ENCODE measurements around the gene GNGT2. TPM values are rescaled to one million over a fixed set of nuclear protein-coding genes. Genes with fewer than 3 reads are reported as not detected.

Gene GNGT2
- total and polyA plus RNA-seq, 12 donors, result 1.2 to 31.9 (median 3.3) TPM

- peaks cover 9% of the 10 kb centered on the region for H3K27me3 ChIP-seq
- H3K9me3 ChIP-seq (replicated peaks in 1 of 3), result no peaks in the 10 kb centered on the region
- H3K27ac ChIP-seq, result no peak overlapping the region
- no peak for TF ChIP-seq POLR2A (IDR thresholded peaks at IDR 0.05)
- TF ChIP-seq, protein P1, sequence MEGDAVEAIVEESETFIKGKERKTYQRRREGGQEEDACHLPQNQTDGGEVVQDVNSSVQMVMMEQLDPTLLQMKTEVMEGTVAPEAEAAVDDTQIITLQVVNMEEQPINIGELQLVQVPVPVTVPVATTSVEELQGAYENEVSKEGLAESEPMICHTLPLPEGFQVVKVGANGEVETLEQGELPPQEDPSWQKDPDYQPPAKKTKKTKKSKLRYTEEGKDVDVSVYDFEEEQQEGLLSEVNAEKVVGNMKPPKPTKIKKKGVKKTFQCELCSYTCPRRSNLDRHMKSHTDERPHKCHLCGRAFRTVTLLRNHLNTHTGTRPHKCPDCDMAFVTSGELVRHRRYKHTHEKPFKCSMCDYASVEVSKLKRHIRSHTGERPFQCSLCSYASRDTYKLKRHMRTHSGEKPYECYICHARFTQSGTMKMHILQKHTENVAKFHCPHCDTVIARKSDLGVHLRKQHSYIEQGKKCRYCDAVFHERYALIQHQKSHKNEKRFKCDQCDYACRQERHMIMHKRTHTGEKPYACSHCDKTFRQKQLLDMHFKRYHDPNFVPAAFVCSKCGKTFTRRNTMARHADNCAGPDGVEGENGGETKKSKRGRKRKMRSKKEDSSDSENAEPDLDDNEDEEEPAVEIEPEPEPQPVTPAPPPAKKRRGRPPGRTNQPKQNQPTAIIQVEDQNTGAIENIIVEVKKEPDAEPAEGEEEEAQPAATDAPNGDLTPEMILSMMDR (IDR thresholded peaks at IDR 0.05), result no peak
- no peak for DNase-seq
- WGBS, 4 donors, result 58 to 67% (median 63%) methylated on average over 6 of the region's 6 CpGs
- peaks cover 10 to 12% of the 10 kb centered on the region in 2 donors for H3K4me1 ChIP-seq (replicated peaks in 1 of 2)
- no peaks in the 10 kb centered on the region for H3K36me3 ChIP-seq (replicated peaks in 1 of 2)
- intact Hi-C loops (cut with DNase I), result loop anchor here in 1 of 2 donors (5.0 kb wide), 2 partner anchors 47 to 63 kb away; no protein-coding TSS in a partner anchor
- no peak overlapping the region for H3K4me3 ChIP-seq
Measured at GRCh38 chr17:49229076-49229804, 18.9 kb upstream of the GNGT2 start.

DNA sequence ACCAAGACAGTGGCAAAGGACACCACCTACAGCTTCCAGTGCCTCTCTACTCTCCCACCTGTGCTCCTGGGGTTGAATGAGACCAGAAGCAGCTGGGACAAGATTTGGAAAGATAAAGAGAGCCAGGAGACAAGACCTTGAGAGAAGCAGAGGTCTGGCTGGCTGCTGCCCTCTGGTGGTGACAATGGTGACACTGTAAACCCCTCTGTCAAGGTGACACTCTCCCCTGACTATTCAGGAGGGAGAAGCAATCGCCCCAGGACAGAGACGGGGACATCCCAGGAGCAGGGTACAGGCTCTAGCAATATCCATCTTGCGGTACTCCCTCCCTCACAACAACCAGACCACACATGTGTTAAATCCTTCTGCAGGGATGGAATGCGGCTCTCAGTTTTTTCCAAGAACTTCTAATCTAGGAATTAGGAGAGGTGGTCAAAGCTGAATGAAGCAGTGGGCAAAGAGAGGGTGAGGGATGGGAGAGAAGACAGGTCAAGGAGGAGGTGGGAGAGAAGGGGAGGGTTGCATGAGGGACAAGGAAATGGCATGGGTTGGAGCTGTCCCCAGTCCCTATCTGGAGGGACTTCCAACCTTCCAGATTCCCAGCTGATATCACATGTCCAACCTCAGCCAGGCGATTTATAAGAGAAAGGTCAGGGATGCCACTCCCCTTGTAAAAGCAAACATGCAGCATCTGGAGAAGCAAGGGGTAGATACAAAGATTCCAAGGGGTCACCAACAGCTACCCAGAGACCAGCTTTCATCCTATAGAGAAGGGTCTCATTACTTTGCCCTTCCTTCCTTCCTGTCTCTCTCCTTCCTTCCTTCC is 17.3 kb upstream of the GNGT2 start:
- WGBS, 4 donors, result 15 to 21% (median 18%) methylated on average over 4 to 5 of the region's 5 CpGs
- peak; percentile 72 to 92 (median 83) for DNase-seq
- intact Hi-C loops (cut with DNase I), result loop anchor here in 1 of 2 donors (5.0 kb wide), 2 partner anchors 45 to 65 kb away; no protein-coding TSS in a partner anchor
- Histone ChIP-seq H3K27me3 (peaks cover 18% of the 10 kb centered on the region), H3K4me3 (no peak overlapping the region), H3K4me1 (replicated peaks in 1 of 2) (peaks cover 10 to 21% of the 10 kb centered on the region in 2 donors), H3K27ac (no peak overlapping the region), H3K9me3 (replicated peaks in 1 of 3) (no peaks in the 10 kb centered on the region), H3K36me3 (replicated peaks in 1 of 2) (no peaks in the 10 kb centered on the region)
- TF ChIP-seq POLR2A (IDR thresholded peaks at IDR 0.05), result no peak
- TF ChIP-seq, protein P1 (IDR thresholded peaks at IDR 0.05), result peak; percentile 77 to 83 (median 80)

DNA sequence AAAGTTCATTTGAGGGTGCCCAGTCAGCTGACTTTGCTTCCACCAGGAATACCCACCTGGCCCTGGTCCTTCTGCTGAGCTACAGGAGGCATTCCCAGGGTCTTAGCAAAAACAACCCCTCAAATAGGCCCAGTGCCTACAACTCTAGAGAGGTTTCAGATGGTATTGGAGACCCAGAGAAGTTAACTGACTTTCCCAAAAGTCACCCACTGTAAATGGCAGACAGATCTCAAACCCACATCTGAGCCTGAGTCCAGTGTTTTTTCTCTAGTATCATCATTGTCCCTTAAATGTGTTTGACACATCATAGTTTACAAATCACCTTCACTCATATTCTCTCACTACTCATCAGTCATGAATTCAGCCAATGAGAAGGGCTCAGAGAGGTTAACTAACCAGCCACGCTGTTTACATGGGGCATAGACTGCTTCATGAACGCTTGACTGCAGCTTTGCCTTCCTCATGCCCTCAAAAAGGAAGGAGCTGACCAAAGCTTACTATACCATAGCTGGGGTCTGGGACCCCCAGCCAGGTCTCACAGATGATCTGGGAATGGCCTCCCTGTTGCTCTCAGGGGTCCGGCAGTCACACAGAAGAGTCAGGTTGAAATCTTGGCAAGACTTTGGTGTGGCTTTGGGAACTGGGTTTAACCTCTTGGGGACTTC is 16.5 kb upstream of the GNGT2 start:
- Histone ChIP-seq H3K36me3 (replicated peaks in 1 of 2) (no peaks in the 10 kb centered on the region), H3K9me3 (replicated peaks in 1 of 3) (no peaks in the 10 kb centered on the region), H3K4me1 (replicated peaks in 1 of 2) (peaks cover 10 to 21% of the 10 kb centered on the region in 2 donors), H3K4me3 (no peak overlapping the region), H3K27ac (no peak overlapping the region), H3K27me3 (peaks cover 18% of the 10 kb centered on the region)
- DNase-seq, result no peak
- intact Hi-C loops (cut with DNase I), result loop anchor here in 1 of 2 donors (5.0 kb wide), 2 partner anchors 45 to 65 kb away; no protein-coding TSS in a partner anchor
- WGBS, 4 donors, result 55 to 87% (median 76%) methylated on average over 3 of the region's 3 CpGs
- TF ChIP-seq, protein P1 (IDR thresholded peaks at IDR 0.05), result no peak
- TF ChIP-seq POLR2A (IDR thresholded peaks at IDR 0.05), result no peak

Measured in adrenal gland (tissue), 12 donors.